Memory B cell (primary cell): ENCODE measurements around the gene DAPK2.
"Not testable (repeated sequence)": the region's sequence is repeated elsewhere in the genome, so short reads cannot be mapped to it uniquely, and the experiment has no call there.

Source experiments
- ATAC-seq: fragments of 150-1000 bp; cut with Tn5 transposase; 2 replicates; pipeline ENCODE4 v1.10.0; 2021; ENCODE audit warnings: low read depth, mild to moderate bottlenecking, moderate library complexity
- DNase-seq, 2 donors: peaks; one replicate each; pipeline ENCODE4 v3.0.0; 2022; ENCODE audit warnings: low spot score in 2 of 2
- H3K27ac Mint-ChIP-seq: one replicate; pipeline ENCODE4 v1.8.0; 2022; ENCODE audit warnings: mild to moderate bottlenecking, moderate library complexity, mixed read lengths
- H3K27me3 Mint-ChIP-seq: one replicate; pipeline ENCODE4 v1.8.0; 2022; ENCODE audit warnings: mixed read lengths
- H3K36me3 Mint-ChIP-seq: one replicate; pipeline ENCODE4 v1.8.0; 2022; ENCODE audit warnings: mild to moderate bottlenecking, mixed read lengths
- H3K4me1 Mint-ChIP-seq: one replicate; pipeline ENCODE4 v1.8.0; 2022; ENCODE audit warnings: mixed read lengths
- H3K4me3 Mint-ChIP-seq: one replicate; pipeline ENCODE4 v1.8.0; 2022; ENCODE audit warnings: mild to moderate bottlenecking, moderate library complexity, mixed read lengths
- H3K9me3 Mint-ChIP-seq: one replicate; pipeline ENCODE4 v1.8.0; 2022; ENCODE audit warnings: mixed read lengths

The DAPK2 gene

DNA sequence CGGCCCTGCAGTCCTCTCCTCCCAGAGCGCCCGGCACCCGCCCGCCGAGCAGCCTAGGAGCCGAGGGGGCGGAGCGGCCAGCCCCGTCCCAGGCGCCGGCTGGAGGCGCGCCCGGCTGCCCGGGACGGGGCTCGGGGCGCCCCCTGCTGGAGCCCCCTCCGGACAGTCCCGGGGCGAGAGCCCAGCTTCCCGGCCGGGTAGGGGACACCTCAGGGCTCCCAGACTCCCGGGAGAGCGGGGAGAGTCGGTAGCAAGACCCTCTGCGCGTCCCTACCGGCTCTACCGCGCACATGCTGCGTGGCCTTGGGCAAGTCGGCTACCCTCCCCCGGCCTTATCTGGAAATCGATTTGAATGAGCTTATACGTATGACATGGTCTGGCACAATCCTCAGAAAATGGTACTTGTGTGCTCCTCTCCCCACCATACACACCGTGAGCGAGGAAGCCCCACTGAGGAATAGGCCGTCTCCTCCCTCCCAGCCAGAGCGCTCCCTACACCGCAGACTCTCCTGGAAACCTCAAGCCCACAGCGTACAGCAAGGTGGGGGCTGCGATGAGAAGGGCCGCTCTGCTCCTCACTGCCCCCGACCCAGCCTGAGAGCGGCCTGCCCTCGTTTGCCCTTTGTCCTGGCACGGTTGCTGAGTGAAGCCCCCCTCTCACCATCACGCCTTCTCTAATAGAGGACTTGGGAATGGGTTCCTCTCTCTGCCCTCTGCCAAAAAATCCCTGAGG is at the start of gene DAPK2:
Gene DAPK2 (minus strand): TSS at position 65 of the 733 bp plus-strand sequence. CDS start 6,224 bp downstream, outside the sequence.
- Mint-ChIP-seq H3K4me1 (peaks cover 38% of the 10 kb centered on the region), H3K27ac (peak within 1 kb of the TSS; percentile 65)

DNA sequence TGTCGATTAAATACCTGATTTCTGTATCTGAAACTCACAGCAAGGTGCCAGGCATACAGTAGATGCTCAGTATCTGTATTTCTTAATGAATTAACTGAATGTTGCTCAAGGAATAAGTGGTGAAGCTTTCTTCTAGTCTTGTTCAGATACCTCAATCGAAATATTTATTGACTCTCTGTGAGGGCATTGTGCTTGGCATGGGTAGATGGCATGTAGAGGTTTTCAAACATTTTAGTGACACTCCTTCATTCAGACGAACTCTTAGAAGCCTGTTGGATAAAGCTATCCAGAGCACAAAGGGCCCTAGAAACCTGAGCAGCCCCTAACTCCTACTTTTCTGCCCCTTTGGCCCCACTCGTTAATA is 49.1 kb upstream of the DAPK2 start:
- Mint-ChIP-seq H3K27ac (peak overlapping the region; percentile 99), H3K9me3 (no peaks in the 10 kb centered on the region), H3K27me3 (no peaks in the 10 kb centered on the region), H3K36me3 (peaks cover 4% of the 10 kb centered on the region), H3K4me1 (peaks cover 38% of the 10 kb centered on the region), H3K4me3 (peak overlapping the region; percentile 97)
- DNase-seq (no peak), ATAC-seq (no peak)

More for the DNA sequence above, at the start of gene DAPK2:
- H3K36me3 Mint-ChIP-seq = no peaks in the 10 kb centered on the region
- no peaks in the 10 kb centered on the region for H3K27me3 Mint-ChIP-seq
- ATAC-seq (peak; percentile 53), DNase-seq (peak; percentile 55 to 68)
- peak within 1 kb of the TSS; percentile 81 for H3K4me3 Mint-ChIP-seq
- H3K9me3 Mint-ChIP-seq = no peaks in the 10 kb centered on the region

DNA sequence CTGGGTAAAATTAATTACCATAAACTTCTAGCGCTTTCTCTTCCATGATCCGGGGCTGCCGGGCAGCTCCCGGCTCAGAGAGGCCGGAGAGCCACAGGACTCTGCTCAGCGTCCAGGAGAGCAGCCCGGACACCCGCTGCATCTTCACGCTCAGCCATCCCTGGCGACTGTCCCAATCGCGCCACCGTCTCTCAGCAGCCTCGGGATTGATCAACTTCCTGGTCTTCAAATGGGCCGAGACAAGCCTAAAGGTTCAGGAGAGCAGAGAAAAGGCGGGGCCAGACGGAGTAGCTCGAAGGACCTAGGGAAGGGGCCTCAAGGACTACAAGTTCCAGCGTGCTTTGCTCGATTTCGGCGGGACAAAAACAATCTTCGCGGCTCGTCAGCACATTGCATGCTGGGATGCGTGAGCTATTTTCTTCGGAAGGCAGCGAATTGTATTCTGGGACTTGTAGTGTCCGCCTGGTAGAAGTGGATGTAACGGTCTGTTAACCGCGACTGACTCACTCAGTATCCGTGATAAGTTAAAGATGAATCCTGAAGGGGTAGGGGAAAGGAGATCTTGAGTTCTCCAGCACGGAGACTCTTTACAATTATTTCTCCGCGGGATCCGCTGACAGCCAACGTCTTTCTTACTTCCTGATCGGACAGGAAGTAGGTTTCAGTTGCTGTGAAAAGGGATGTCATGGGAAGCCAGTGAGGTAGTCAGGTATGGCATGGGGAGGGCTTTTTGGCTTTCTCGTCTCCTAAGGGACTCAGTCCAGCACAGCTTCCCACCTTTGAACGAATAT is 47.5 kb upstream of the DAPK2 start, which contains the start of gene CIAO2A:
Gene CIAO2A (minus strand): TSS at position 212 of the 791 bp plus-strand sequence. CDS start 70 bp downstream, at position 142.
- no peaks in the 10 kb centered on the region for H3K9me3 Mint-ChIP-seq
- H3K4me1 Mint-ChIP-seq = peaks cover 46% of the 10 kb centered on the region
- peak; percentile 59 for ATAC-seq
- peak within 1 kb of the TSS; percentile 99 for H3K27ac Mint-ChIP-seq
- H3K4me3 Mint-ChIP-seq = peak within 1 kb of the TSS; percentile 100
- DNase-seq = peak; percentile 82
- peaks cover 4% of the 10 kb centered on the region for H3K36me3 Mint-ChIP-seq
- H3K27me3 Mint-ChIP-seq = no peaks in the 10 kb centered on the region

DNA sequence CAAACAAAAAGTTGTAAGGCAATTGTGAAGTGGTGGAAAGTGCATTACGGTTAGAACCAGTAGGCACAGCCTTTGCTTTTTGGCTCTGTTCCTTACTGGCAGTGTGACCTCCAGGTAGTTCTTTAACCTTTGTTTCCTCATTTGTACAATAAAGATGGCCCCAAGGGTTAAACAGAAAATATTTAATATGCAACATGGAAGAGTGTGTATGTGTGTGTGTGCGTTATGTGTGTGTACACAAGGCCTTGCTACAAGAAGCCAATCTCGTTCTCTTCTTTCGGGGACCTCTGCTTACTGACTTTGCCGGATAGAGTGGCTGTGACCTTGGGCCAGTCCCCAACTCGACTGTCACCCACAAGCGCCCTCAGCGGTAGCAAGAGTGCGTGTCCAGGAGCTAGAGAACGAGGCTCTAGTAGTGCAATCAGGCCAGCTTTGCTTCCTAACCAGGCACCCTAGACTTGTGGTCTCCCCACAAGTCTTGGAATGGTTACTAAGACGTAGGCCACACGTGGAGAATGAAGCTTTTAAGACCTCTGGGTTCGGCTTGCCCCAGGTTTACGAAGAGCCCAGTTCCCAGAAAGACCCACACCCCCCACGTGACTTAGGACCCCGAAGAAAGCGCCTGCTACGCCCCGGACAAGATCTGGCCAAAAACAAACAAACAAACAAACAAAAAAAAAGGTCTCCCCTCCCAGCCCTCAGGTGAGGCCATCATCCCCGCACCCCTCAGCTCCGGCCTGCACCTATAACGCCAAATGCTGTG is 46.8 kb upstream of the DAPK2 start:
- peak; percentile 9 for ATAC-seq
- peak in 1 of 2 donors; percentile 43 for DNase-seq
- Mint-ChIP-seq H3K4me1 (peaks cover 44% of the 10 kb centered on the region), H3K27ac (peak overlapping the region; percentile 99), H3K36me3 (peaks cover 6% of the 10 kb centered on the region), H3K9me3 (no peaks in the 10 kb centered on the region), H3K27me3 (no peaks in the 10 kb centered on the region), H3K4me3 (peak overlapping the region; percentile 100)

DNA sequence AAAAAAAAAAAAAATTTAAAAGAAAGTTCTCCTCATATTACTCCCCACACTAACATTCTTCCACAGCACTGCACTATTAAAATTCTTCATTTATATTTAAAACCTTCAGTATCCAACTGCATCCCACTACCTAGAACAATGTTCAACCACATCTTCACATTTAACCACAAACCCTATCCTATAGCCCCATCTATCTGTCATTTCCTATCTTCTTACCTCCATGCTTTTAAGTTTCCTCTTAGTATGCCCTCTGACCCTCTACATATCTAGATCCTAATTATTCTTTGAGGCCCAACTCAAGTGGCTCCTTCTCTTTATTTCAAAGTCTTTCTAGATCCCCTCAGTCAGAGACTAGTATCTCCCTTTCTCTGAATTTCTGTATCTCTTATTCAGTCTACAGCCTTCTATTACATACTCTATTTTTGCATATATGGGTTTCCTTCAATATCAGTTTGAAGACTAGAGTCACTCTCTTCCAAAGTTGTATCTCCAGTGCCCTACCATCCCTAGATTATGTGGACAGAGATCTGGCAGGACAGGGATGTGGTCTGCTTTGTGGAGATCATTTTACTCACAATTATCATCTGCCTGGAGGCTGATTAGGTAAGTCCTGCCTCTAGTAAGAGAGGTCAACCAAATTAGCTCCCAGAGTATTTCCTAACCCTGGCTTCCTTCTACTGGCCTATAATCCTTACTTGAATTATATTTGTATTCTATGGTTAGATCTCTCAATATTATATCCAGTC is 46.0 kb upstream of the DAPK2 start:
- peak overlapping the region; percentile 99 for H3K27ac Mint-ChIP-seq
- peak overlapping the region; percentile 100 for H3K4me3 Mint-ChIP-seq
- no peaks in the 10 kb centered on the region for H3K27me3 Mint-ChIP-seq
- no peak for DNase-seq
- no peak for ATAC-seq
- peaks cover 8% of the 10 kb centered on the region for H3K36me3 Mint-ChIP-seq
- H3K4me1 Mint-ChIP-seq = peaks cover 40% of the 10 kb centered on the region
- no peaks in the 10 kb centered on the region for H3K9me3 Mint-ChIP-seq

DNA sequence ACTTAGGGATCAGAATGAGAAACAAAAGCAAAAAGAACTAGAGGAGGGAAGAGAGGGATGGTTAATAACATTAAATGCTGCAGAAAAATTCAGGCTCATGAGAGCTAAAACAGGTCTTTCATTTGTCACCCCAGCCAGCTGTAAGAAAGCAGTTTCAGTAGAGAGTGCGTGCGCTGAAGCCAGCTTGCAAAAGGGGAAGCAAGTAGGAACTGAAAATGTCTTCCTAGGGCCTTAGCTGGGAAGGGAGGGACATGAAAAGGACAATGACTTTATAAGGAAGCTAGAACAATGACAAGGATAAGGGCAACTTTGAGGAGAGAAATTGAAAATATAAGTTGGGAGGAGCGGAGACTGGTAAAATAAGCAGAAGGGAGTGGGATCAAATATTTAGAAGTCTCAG is 44.2 kb upstream of the DAPK2 start:
- Mint-ChIP-seq H3K36me3 (peaks cover 8% of the 10 kb centered on the region), H3K27me3 (no peaks in the 10 kb centered on the region), H3K4me3 (peak overlapping the region; percentile 73), H3K27ac (peak overlapping the region; percentile 89), H3K4me1 (peaks cover 35% of the 10 kb centered on the region), H3K9me3 (no peaks in the 10 kb centered on the region)
- ATAC-seq = peak; percentile 9
- DNase-seq = no peak

DNA sequence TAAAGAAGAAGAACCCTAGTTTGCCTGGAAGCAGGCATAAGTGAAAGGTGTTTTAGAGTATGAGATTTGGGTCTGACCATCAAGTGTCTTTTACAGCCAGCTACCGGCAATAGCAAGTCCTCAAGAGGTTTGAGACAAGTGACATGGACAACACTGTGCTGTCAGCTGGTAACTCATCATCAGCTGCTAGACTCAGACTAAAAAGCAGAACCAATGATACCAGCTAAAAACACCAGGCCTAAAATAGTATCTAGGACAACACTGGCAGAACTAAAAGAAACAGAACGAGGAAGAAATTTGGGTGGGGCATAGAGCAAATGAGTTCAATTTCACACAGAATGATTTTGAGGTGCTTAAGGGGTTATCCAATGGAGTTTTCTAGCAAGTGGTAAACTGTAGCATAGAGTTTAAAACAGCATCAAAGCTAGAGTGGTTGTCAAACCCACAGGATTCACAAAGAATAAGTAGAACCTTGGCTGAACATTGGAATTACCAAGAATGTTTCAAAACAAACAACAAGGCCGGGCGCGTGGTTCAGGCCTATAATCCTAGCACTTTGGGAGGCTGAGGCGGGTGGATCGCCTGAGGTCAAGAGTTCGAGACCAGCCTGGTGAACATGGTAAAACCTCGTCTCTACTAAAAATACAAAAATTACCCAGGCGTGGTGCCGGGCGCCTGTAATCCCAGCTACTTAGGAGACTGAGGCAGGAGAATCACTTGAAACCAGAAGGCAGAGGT is 43.4 kb upstream of the DAPK2 start:
- Mint-ChIP-seq H3K4me3 (peak overlapping the region; percentile 50), H3K27ac (peak overlapping the region; percentile 89), H3K4me1 (peaks cover 28% of the 10 kb centered on the region), H3K36me3 (peaks cover 10% of the 10 kb centered on the region), H3K27me3 (no peaks in the 10 kb centered on the region), H3K9me3 (no peaks in the 10 kb centered on the region)
- ATAC-seq (peak; percentile 67), DNase-seq (peak; percentile 35 to 55)

DNA sequence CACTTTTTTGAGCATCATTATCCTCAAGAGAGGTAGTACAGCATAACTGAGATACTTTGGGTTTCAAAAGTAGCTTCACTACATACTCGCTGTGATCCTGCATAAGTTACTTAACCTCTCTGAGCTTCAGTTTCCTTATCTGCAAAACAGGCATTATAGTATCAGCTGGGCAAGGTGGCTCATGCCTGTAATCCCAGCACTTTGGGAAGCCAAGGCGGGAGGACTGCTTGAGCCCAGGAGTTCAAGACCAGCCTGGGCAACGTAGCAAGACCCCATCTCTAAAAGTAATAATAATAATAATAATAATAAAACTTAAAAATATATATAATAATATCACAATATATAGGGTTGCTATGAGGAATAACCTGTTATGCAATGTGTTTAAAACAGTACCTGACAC is 36.5 kb upstream of the DAPK2 start:
- no peak for DNase-seq
- H3K36me3 Mint-ChIP-seq = peaks cover 13% of the 10 kb centered on the region
- peaks cover 3% of the 10 kb centered on the region for H3K4me1 Mint-ChIP-seq
- ATAC-seq = no peak
- H3K27me3 Mint-ChIP-seq = no peaks in the 10 kb centered on the region
- no peak overlapping the region for H3K27ac Mint-ChIP-seq
- no peaks in the 10 kb centered on the region for H3K9me3 Mint-ChIP-seq
- H3K4me3 Mint-ChIP-seq = no peak overlapping the region

DNA sequence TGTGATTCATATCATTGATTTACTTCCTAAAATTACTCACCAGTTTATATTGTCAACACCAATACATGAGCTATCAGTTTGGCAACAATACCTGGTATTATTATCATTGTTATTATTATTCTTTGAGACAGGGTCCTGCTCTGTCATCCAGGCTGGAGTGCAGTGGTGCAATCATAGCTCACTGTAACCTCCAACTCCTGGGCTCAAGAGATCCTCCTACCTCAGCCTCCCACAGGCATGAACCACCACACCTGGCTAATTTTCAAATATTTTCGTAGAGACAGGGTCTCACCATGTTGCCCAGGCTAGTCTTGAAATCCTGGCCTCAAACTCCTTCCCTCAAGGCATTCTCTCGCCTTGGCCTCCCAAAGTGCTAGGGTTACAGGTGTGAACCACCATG is 27.2 kb upstream of the DAPK2 start:
- H3K27me3 Mint-ChIP-seq, ATAC-seq, H3K27ac Mint-ChIP-seq, H3K9me3 Mint-ChIP-seq, DNase-seq, H3K4me3 Mint-ChIP-seq: not testable (repeated sequence)
- Mint-ChIP-seq H3K36me3 (peaks cover 22% of the 10 kb centered on the region), H3K4me1 (peaks cover 18% of the 10 kb centered on the region)

DNA sequence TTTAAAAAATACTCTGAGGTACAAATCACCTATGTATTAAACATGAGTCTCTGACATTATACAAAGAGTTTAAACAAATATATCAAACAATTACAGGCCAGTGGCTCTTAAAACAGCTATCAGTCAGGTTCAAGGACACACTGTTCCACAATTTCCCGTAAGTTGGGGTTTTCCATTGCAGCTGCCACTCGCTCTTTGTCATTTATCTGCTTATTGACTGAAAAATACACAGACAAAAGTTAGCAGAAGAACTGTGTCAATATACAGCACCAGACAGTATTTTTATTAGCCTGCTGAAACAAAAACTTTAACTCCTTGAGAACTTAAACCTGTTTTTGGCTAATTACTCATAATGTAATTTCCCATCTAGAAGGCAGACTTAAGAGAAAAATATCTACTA is 26.5 kb upstream of the DAPK2 start:
- Mint-ChIP-seq H3K27ac (no peak overlapping the region), H3K4me1 (peaks cover 18% of the 10 kb centered on the region), H3K9me3 (no peaks in the 10 kb centered on the region), H3K36me3 (peaks cover 22% of the 10 kb centered on the region), H3K27me3 (no peaks in the 10 kb centered on the region), H3K4me3 (no peak overlapping the region)
- ATAC-seq = no peak
- DNase-seq = no peak

DNA sequence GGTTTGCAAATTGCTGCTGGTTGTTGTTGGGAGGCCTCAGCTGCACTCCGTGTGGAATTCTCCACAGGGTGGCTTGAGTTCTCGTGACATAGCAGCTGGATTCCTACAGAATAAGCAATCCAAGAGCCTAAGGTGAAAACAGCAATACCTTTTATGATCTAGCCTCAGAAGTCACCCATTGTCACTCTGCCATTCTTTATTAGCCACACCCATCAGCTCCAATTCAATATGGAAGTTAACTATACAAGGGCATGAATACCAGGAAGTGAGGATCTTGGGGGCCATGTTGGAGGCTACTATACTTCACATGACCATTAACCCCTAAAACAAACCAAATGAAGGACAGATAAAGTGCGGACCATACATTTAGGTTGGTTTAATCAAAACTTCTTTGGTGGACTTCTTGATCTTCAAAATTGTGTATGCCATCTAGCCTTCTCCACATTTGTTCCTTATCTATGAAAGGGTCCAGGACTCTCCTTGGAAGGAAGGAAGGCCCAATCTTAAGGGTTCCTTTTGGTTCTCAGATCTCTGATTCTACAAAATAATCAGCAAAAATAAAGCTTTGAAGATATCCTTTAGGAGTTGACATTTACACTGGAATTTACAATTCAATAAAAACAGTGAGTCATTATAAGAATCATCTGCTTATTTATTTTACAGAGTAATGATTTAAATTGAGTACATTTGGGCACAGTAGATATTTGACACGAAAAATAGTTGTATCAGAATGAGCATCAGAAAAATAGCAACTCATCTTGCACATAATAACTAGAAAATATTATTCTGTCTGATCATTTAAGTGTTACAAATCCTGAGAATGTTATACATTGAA is 25.9 kb upstream of the DAPK2 start:
- DNase-seq (no peak), ATAC-seq (no peak)
- H3K27ac Mint-ChIP-seq = peak overlapping the region; percentile 35
- peaks cover 18% of the 10 kb centered on the region for H3K4me1 Mint-ChIP-seq
- H3K36me3 Mint-ChIP-seq = peaks cover 17% of the 10 kb centered on the region
- H3K27me3 Mint-ChIP-seq = no peaks in the 10 kb centered on the region
- no peak overlapping the region for H3K4me3 Mint-ChIP-seq
- no peaks in the 10 kb centered on the region for H3K9me3 Mint-ChIP-seq
